A549 (cell line): Measurements from ENCODE around the gene NTM.

Experiments
- MAX ChIP-seq: IDR thresholded peaks from 2 replicates; pipeline ENCODE4 v1.6.1; 2012
- POLR2A ChIP-seq: IDR thresholded peaks from 2 replicates; pipeline ENCODE4 v1.6.1; 2012; ENCODE audit warnings: mild to moderate bottlenecking, low read length
- REST ChIP-seq: fragments of 200-600 bp; sonication (generic); IDR thresholded peaks from 2 replicates; pipeline ENCODE4 v1.6.1; 2016; ENCODE audit warnings: antibody characterized with exemption, mild to moderate bottlenecking, moderate library complexity

- TF ChIP-seq POLR2A (no peak), REST (no peak), MAX (no peak)
Observed at GRCh38 chr11:131945706-131946105, 575.3 kb downstream of the NTM start.
